ENCODE measurements around the gene KCTD10.

KCTD10 gene, protein sequence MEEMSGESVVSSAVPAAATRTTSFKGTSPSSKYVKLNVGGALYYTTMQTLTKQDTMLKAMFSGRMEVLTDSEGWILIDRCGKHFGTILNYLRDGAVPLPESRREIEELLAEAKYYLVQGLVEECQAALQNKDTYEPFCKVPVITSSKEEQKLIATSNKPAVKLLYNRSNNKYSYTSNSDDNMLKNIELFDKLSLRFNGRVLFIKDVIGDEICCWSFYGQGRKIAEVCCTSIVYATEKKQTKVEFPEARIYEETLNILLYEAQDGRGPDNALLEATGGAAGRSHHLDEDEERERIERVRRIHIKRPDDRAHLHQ

GRCh38 chr12:109477185-109477962 lies at the start of gene KCTD10, which contains the start of gene UBE3B:
Gene KCTD10 (minus strand): TSS chr12:109477300. CDS start chr12:109477262, 38 bp downstream.
Gene UBE3B (plus strand): TSS chr12:109477634. CDS start chr12:109483552, 5,918 bp downstream.
- Histone ChIP-seq H3K36me3 (replicated peaks) (peaks cover 7% of the 10 kb centered on the region), H3K9me3 (no peaks in the 10 kb centered on the region), H3K27me3 (ENCODE audit: low read depth) (no peaks in the 10 kb centered on the region), H3K4me1 (peaks cover 5% of the 10 kb centered on the region; the same call in 1 of the 2 replicates), H3K4me3 (peak within 1 kb of the TSS; percentile 97)
- in situ Hi-C loops (cut with MboI; ENCODE audit: low sequenced_read_pairs) = no loop called here
- peak; percentile 84 to 92 for DNase-seq (ENCODE audit: low spot score in 2 of 2)

DNA sequence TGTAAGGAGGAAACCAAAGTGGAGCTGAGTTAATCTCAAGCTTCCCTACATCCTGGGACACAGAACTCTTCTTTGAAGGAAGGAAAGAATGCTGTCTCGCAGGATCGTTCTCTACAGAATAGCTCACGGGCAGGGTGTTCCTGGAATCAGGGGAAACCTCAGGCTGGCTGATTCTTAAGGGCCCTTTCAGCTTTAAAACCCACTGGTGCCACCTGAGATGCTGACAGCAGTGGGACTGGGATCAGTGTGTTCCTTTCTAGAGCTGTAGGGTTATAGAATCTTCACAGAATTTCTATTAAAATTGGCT lies 48.1 kb upstream of the KCTD10 start:
- Histone ChIP-seq H3K9me3 (no peaks in the 10 kb centered on the region), H3K27me3 (ENCODE audit: low read depth) (no peaks in the 10 kb centered on the region), H3K4me1 (no peaks in the 10 kb centered on the region), H3K4me3 (no peak overlapping the region), H3K36me3 (replicated peaks) (peaks cover 22% of the 10 kb centered on the region)
- no peak for DNase-seq (ENCODE audit: low spot score in 2 of 2)
- in situ Hi-C loops (cut with MboI; ENCODE audit: low sequenced_read_pairs) = no loop called here

GRCh38 chr12:109524466-109525278 lies 47.6 kb upstream of the KCTD10 start:
- H3K4me3 ChIP-seq = no peak overlapping the region
- H3K27me3 ChIP-seq (ENCODE audit: low read depth) = no peaks in the 10 kb centered on the region
- peak; percentile 17 to 26 for DNase-seq (ENCODE audit: low spot score in 2 of 2)
- H3K36me3 ChIP-seq (replicated peaks) = peaks cover 26% of the 10 kb centered on the region
- H3K4me1 ChIP-seq = no peaks in the 10 kb centered on the region
- in situ Hi-C loops (cut with MboI; ENCODE audit: low sequenced_read_pairs) = no loop called here
- no peaks in the 10 kb centered on the region for H3K9me3 ChIP-seq

- no peaks in the 10 kb centered on the region for H3K9me3 ChIP-seq
- H3K4me1 ChIP-seq = no peaks in the 10 kb centered on the region
- in situ Hi-C loops (cut with MboI; ENCODE audit: low sequenced_read_pairs) = no loop called here
- H3K36me3 ChIP-seq (replicated peaks) = peaks cover 35% of the 10 kb centered on the region
- no peaks in the 10 kb centered on the region for H3K27me3 ChIP-seq (ENCODE audit: low read depth)
- no peak for DNase-seq (ENCODE audit: low spot score in 2 of 2)
- no peak overlapping the region for H3K4me3 ChIP-seq
Measured at GRCh38 chr12:109523504-109523903, 46.4 kb upstream of the KCTD10 start.

- Histone ChIP-seq H3K4me1 (no peaks in the 10 kb centered on the region), H3K9me3 (no peaks in the 10 kb centered on the region), H3K4me3 (no peak overlapping the region), H3K36me3 (replicated peaks) (peaks cover 39% of the 10 kb centered on the region), H3K27me3 (ENCODE audit: low read depth) (no peaks in the 10 kb centered on the region)
- no peak for DNase-seq (ENCODE audit: low spot score in 2 of 2)
- in situ Hi-C loops (cut with MboI; ENCODE audit: low sequenced_read_pairs) = no loop called here
Measured at GRCh38 chr12:109523071-109523470, 46.0 kb upstream of the KCTD10 start.

DNA sequence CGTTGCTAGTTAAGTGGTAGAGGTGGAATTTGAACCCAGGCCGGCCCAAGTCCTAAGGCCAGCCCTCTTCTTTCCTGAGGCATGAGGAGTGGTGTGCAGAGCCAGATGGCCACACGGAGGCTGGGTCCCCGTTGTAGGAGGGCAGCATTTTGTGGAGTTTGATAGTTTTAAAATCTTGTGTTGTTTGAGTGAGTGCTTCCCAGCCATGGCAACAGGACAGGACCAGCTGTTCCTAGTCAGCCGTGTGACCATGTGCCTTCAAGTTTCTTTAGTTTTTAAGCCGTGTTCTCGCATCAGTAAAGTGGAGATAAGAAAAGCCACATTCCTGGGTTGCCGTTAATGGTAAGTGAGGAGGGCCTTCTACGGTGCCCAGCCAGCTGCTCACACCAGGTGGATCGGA lies 44.7 kb upstream of the KCTD10 start:
- Histone ChIP-seq H3K36me3 (replicated peaks) (peaks cover 50% of the 10 kb centered on the region), H3K9me3 (no peaks in the 10 kb centered on the region), H3K4me1 (no peaks in the 10 kb centered on the region), H3K27me3 (ENCODE audit: low read depth) (no peaks in the 10 kb centered on the region), H3K4me3 (no peak overlapping the region)
- in situ Hi-C loops (cut with MboI; ENCODE audit: low sequenced_read_pairs) = no loop called here
- no peak for DNase-seq (ENCODE audit: low spot score in 2 of 2)

- no peak for DNase-seq (ENCODE audit: low spot score in 2 of 2)
- Histone ChIP-seq H3K27me3 (ENCODE audit: low read depth) (no peaks in the 10 kb centered on the region), H3K36me3 (replicated peaks) (peaks cover 43% of the 10 kb centered on the region), H3K9me3 (no peaks in the 10 kb centered on the region), H3K4me1 (no peaks in the 10 kb centered on the region), H3K4me3 (no peak overlapping the region)
- in situ Hi-C loops (cut with MboI; ENCODE audit: low sequenced_read_pairs) = loop anchor here (5.0 kb wide), 1 partner anchor 258 kb away; no protein-coding TSS in a partner anchor
Measured at GRCh38 chr12:109519787-109520186, 42.7 kb upstream of the KCTD10 start.

- Histone ChIP-seq H3K4me3 (no peak overlapping the region), H3K36me3 (replicated peaks) (peaks cover 43% of the 10 kb centered on the region), H3K4me1 (no peaks in the 10 kb centered on the region), H3K9me3 (no peaks in the 10 kb centered on the region), H3K27me3 (ENCODE audit: low read depth) (no peaks in the 10 kb centered on the region)
- in situ Hi-C loops (cut with MboI; ENCODE audit: low sequenced_read_pairs) = loop anchor here (5.0 kb wide), 1 partner anchor 258 kb away; no protein-coding TSS in a partner anchor
- peak; percentile 40 to 83 for DNase-seq (ENCODE audit: low spot score in 2 of 2)
Measured at GRCh38 chr12:109518820-109519665, 41.9 kb upstream of the KCTD10 start.

DNA sequence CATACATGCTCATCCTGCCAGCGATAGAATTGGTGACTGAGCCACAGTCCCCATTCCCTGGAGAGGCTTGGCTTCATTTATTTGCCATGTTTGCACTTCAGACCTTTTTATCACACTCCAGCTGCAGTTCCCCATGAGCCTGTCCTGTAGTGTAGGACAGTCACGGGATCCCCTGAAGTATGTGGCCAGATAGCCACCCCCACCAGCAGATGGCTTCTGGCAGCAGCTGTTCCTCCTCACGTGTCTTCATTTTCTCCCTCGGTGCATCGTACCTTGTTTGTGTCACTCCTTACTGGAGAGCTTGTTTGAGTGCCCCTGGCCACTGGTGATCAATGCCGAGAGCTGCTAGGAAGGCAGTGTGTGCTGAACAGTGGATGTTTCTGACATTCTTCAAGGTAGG lies 40.5 kb upstream of the KCTD10 start:
- H3K4me1 ChIP-seq = no peaks in the 10 kb centered on the region
- no peak for DNase-seq (ENCODE audit: low spot score in 2 of 2)
- peaks cover 43% of the 10 kb centered on the region for H3K36me3 ChIP-seq (replicated peaks)
- H3K9me3 ChIP-seq = no peaks in the 10 kb centered on the region
- H3K27me3 ChIP-seq (ENCODE audit: low read depth) = no peaks in the 10 kb centered on the region
- in situ Hi-C loops (cut with MboI; ENCODE audit: low sequenced_read_pairs) = loop anchor here (5.0 kb wide), 1 partner anchor 260 kb away; no protein-coding TSS in a partner anchor
- H3K4me3 ChIP-seq = no peak overlapping the region

GRCh38 chr12:109513977-109514376 lies 36.9 kb upstream of the KCTD10 start:
- no peaks in the 10 kb centered on the region for H3K4me1 ChIP-seq
- in situ Hi-C loops (cut with MboI; ENCODE audit: low sequenced_read_pairs) = no loop called here
- DNase-seq (ENCODE audit: low spot score in 2 of 2) = no peak

GRCh38 chr12:109513051-109513450 lies 36.0 kb upstream of the KCTD10 start:
- Histone ChIP-seq H3K9me3 (no peaks in the 10 kb centered on the region), H3K27me3 (ENCODE audit: low read depth) (no peaks in the 10 kb centered on the region), H3K36me3 (replicated peaks) (peaks cover 33% of the 10 kb centered on the region), H3K4me1 (no peaks in the 10 kb centered on the region), H3K4me3 (no peak overlapping the region)
- no peak for DNase-seq (ENCODE audit: low spot score in 2 of 2)
- in situ Hi-C loops (cut with MboI; ENCODE audit: low sequenced_read_pairs) = no loop called here

More at GRCh38 chr12:109513977-109514376, 36.9 kb upstream of the KCTD10 start:
- H3K9me3 ChIP-seq = no peaks in the 10 kb centered on the region
- H3K27me3 ChIP-seq (ENCODE audit: low read depth) = no peaks in the 10 kb centered on the region
- peaks cover 36% of the 10 kb centered on the region for H3K36me3 ChIP-seq (replicated peaks)
- no peak overlapping the region for H3K4me3 ChIP-seq

GRCh38 chr12:109512608-109513007 lies 35.5 kb upstream of the KCTD10 start:
- in situ Hi-C loops (cut with MboI; ENCODE audit: low sequenced_read_pairs) = no loop called here
- no peaks in the 10 kb centered on the region for H3K4me1 ChIP-seq
- H3K9me3 ChIP-seq = no peaks in the 10 kb centered on the region
- H3K36me3 ChIP-seq (replicated peaks) = peaks cover 32% of the 10 kb centered on the region
- no peak for DNase-seq (ENCODE audit: low spot score in 2 of 2)
- no peaks in the 10 kb centered on the region for H3K27me3 ChIP-seq (ENCODE audit: low read depth)
- no peak overlapping the region for H3K4me3 ChIP-seq

DNA sequence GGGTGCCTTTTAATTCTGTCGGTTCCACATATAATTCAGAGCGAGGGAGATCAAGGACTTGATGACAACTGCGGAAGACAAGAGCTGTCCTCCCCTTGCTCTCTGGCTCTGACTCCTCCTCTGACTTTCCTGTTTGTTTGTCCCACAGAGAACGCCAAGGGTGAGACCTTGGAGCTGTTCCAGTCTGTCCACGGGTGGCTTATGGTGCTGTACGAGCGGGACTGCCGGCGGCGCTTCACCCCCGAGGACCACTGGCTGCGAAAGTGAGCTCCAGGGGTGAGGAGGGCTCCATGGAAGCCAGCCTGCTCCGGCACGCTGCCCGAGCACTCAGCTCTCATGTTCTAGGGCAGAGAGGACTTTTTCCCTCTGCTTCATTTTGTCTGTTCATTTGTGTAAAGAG lies 33.1 kb upstream of the KCTD10 start:
- in situ Hi-C loops (cut with MboI; ENCODE audit: low sequenced_read_pairs) = no loop called here

More for the DNA sequence above, 33.1 kb upstream of the KCTD10 start:
- no peaks in the 10 kb centered on the region for H3K4me1 ChIP-seq
- no peak for DNase-seq (ENCODE audit: low spot score in 2 of 2)
- no peak overlapping the region for H3K4me3 ChIP-seq
- no peaks in the 10 kb centered on the region for H3K9me3 ChIP-seq
- no peaks in the 10 kb centered on the region for H3K27me3 ChIP-seq (ENCODE audit: low read depth)
- peaks cover 36% of the 10 kb centered on the region for H3K36me3 ChIP-seq (replicated peaks)

Measured in HAP-1 (cell line).